Type B pancreatic cell (in vitro differentiated cells): Measurements from ENCODE around the gene PRRT2. TPM values are rescaled to one million over a fixed set of nuclear protein-coding genes. Genes with fewer than 3 reads are reported as not detected.
"Not testable (repeated sequence)": the region's sequence is repeated elsewhere in the genome, so short reads cannot be mapped to it uniquely, and the experiment has no call there.

Experiments
- DNase-seq: peaks from one replicate; pipeline ENCODE4 v3.0.0; 2021; ENCODE audit warnings: mixed read lengths; ENCODE audit not compliant: unreplicated experiment; ENCODE audit errors: extremely low spot score
- H3K27ac Mint-ChIP-seq: 2 replicates; pipeline ENCODE4 v1.8.0; 2021; ENCODE audit warnings: mild to moderate bottlenecking, mixed read lengths
- H3K27me3 Mint-ChIP-seq: 2 replicates; pipeline ENCODE4 v1.8.0; 2021; ENCODE audit warnings: mixed read lengths
- H3K36me3 Mint-ChIP-seq: 2 replicates; pipeline ENCODE4 v1.8.0; 2021; ENCODE audit warnings: mixed read lengths
- H3K4me1 Mint-ChIP-seq: one replicate; pipeline ENCODE4 v1.8.0; 2021; ENCODE audit warnings: mixed read lengths; ENCODE audit not compliant: unreplicated experiment
- H3K4me3 Mint-ChIP-seq: 2 replicates; pipeline ENCODE4 v1.8.0; 2021; ENCODE audit warnings: mild to moderate bottlenecking, mixed read lengths
- H3K9me3 Mint-ChIP-seq: 2 replicates; pipeline ENCODE4 v1.8.0; 2021; ENCODE audit warnings: mixed read lengths
- CTCF ChIP-seq: fragments of 200-600 bp; sonication (generic); conservative IDR thresholded peaks from 2 replicates; pipeline ENCODE4 v1.5.0; 2021; ENCODE audit warnings: antibody characterized with exemption, mild to moderate bottlenecking
- total RNA-seq: library from RNA; stranded (reverse); gene quantifications from 2 replicates; pipeline ENCODE4 v1.2.1, GENCODE V29; 2021; ENCODE audit warnings: low replicate concordance

The PRRT2 gene
- total RNA-seq, 1 donor from 2014 or later: 15.1 TPM

GRCh38 chr16:29831490-29831889 is 19.5 kb downstream of the PRRT2 start:
- TF ChIP-seq CTCF: no peak
- Mint-ChIP-seq H3K4me1 (no peaks in the 10 kb centered on the region), H3K27me3 (no peaks in the 10 kb centered on the region), H3K9me3 (no peaks in the 10 kb centered on the region), H3K27ac (no peak overlapping the region), H3K36me3 (no peaks in the 10 kb centered on the region), H3K4me3 (no peak overlapping the region)
- DNase-seq: no peak

GRCh38 chr16:29833219-29833618 is 21.2 kb downstream of the PRRT2 start:
- not testable (repeated sequence) for DNase-seq, H3K4me3 Mint-ChIP-seq, H3K27ac Mint-ChIP-seq, H3K4me1 Mint-ChIP-seq, H3K36me3 Mint-ChIP-seq, H3K27me3 Mint-ChIP-seq, H3K9me3 Mint-ChIP-seq

GRCh38 chr16:29834079-29834478 is 22.1 kb downstream of the PRRT2 start:
- Mint-ChIP-seq H3K9me3 (no peaks in the 10 kb centered on the region), H3K36me3 (no peaks in the 10 kb centered on the region), H3K4me1 (no peaks in the 10 kb centered on the region), H3K27ac (no peak overlapping the region), H3K27me3 (no peaks in the 10 kb centered on the region), H3K4me3 (no peak overlapping the region)
- DNase-seq: no peak
- TF ChIP-seq CTCF: no peak

- Mint-ChIP-seq H3K4me3 (no peak overlapping the region), H3K27me3 (no peaks in the 10 kb centered on the region), H3K36me3 (peaks cover under 1% of the 10 kb centered on the region), H3K4me1 (no peaks in the 10 kb centered on the region), H3K27ac (no peak overlapping the region), H3K9me3 (no peaks in the 10 kb centered on the region)
- no peak for TF ChIP-seq CTCF
- DNase-seq: no peak
Measured at GRCh38 chr16:29835926-29836325, 23.9 kb downstream of the PRRT2 start.

- no peak for TF ChIP-seq CTCF
- H3K9me3 Mint-ChIP-seq: no peaks in the 10 kb centered on the region
- H3K4me1 Mint-ChIP-seq: no peaks in the 10 kb centered on the region
Measured at GRCh38 chr16:29836623-29837022, 24.6 kb downstream of the PRRT2 start.

GRCh38 chr16:29837841-29838240 is 25.8 kb downstream of the PRRT2 start:
- Mint-ChIP-seq H3K4me1 (no peaks in the 10 kb centered on the region), H3K36me3 (peaks cover 3% of the 10 kb centered on the region), H3K4me3 (no peak overlapping the region), H3K9me3 (no peaks in the 10 kb centered on the region), H3K27ac (no peak overlapping the region), H3K27me3 (no peaks in the 10 kb centered on the region)
- TF ChIP-seq CTCF: no peak
- no peak for DNase-seq

More at GRCh38 chr16:29836623-29837022, 24.6 kb downstream of the PRRT2 start:
- Mint-ChIP-seq H3K27me3 (no peaks in the 10 kb centered on the region), H3K36me3 (peaks cover 3% of the 10 kb centered on the region), H3K27ac (no peak overlapping the region), H3K4me3 (no peak overlapping the region)
- DNase-seq: no peak
